Mesothelial cell of epicardium (in vitro differentiated cells): Measurements from ENCODE around the gene KRT8. TPM values are rescaled to one million over a fixed set of nuclear protein-coding genes. Genes with fewer than 3 reads are reported as not detected.
A peak's percentile ranks its signal among the peaks of the same experiment; 100 is the strongest.

Experiments used
- DNase-seq, 2 experiments: peaks; one replicate each; pipeline ENCODE4 v3.0.0; 2021; ENCODE audit warnings: low spot score in 2 of 2; ENCODE audit not compliant: unreplicated experiment in 2 of 2
- H3K27ac Mint-ChIP-seq: 2 replicates; pipeline ENCODE4 v1.8.0; 2021; ENCODE audit warnings: mixed read lengths
- H3K27me3 Mint-ChIP-seq: 2 replicates; pipeline ENCODE4 v1.8.0; 2021; ENCODE audit warnings: low read depth, mixed read lengths
- H3K36me3 Mint-ChIP-seq: 2 replicates; pipeline ENCODE4 v1.8.0; 2021; ENCODE audit warnings: mixed read lengths
- H3K4me1 Mint-ChIP-seq: 2 replicates; pipeline ENCODE4 v1.8.0; 2021; ENCODE audit warnings: mixed read lengths
- H3K4me3 Mint-ChIP-seq: 2 replicates; pipeline ENCODE4 v1.8.0; 2021; ENCODE audit warnings: mild to moderate bottlenecking, moderate library complexity, mixed read lengths
- H3K9me3 Mint-ChIP-seq: 2 replicates; pipeline ENCODE4 v1.8.0; 2021; ENCODE audit warnings: mixed read lengths
- total RNA-seq: library from RNA; stranded (reverse); gene quantifications from 3 replicates; pipeline ENCODE4 v1.2.1, GENCODE V29; 2021
- TF ChIP-seq, protein P1 (sequence below): fragments of 200-600 bp; sonication (generic); IDR thresholded peaks from one replicate; pipeline ENCODE4 v1.5.0; 2021; ENCODE audit warnings: antibody characterized with exemption; ENCODE audit not compliant: unreplicated experiment

The KRT8 gene
- total RNA-seq, 1 donor from 2014 or later: 1,131 TPM

DNA sequence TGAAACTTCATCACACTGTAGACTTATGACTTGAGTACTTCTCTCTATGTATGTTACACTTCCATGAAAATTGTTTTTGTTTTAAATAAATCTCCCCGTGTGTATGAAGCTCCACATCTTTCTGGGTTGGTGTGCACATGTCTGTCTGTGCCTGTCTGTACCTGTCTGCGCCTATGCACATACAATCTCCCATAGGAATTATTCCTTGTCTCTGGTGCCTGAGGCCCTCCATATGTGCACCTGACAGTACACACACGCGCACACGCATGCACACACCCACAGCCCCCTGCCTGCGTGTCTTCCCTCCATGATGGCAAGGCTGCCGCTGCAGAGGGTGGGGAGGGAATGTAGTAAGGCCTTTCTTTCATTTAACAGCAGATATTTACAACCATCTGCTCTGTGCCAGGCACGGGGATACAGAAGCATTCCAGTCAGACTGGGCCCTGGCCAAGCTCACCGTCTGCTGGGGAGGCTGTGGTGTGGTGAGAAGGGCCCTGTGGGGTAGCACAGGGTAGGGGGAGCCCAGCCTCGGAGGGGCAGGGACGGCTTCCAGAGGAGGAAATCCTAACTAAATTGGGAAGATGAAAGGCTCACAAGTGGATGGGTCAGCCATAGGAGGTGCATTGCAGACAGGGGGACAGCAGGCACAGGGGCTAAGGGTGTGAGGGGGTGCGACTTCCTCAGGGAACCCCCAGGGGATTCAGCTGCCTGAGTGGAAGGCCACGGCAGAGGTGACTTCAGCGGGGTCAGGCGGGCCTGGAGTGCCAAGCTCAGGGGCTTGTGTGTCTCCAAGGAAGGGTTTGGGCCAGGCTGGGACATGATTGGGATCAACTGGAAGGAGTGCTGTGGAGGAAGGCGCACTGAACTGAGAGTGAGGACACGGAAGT, 26.1 kb downstream of the KRT8 start:
- Mint-ChIP-seq H3K4me3 (no peak overlapping the region), H3K9me3 (no peaks in the 10 kb centered on the region), H3K27ac (peak overlapping the region; percentile 86)

DNA sequence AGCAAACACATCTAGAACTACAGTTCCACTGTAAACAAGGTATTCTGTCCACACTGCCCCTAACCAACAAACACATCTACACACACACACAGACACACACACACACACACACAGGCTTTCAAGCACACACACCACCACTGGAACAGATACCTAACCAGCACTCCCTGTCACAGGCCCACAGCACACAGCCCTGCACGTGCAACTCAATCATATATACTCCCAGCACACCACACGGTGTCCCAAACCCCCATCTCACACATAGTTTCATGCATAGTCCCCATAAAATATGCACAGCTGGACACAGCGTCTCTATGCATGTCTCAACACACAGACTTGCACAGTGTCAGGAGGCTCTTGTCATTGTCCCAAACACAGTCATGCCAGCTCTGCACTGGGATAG, 27.6 kb downstream of the KRT8 start:
- no peak overlapping the region for H3K4me3 Mint-ChIP-seq
- peaks cover 4% of the 10 kb centered on the region for H3K27me3 Mint-ChIP-seq
- DNase-seq: no peak
- no peaks in the 10 kb centered on the region for H3K36me3 Mint-ChIP-seq
- H3K27ac Mint-ChIP-seq: no peak overlapping the region
- TF ChIP-seq, protein P1, sequence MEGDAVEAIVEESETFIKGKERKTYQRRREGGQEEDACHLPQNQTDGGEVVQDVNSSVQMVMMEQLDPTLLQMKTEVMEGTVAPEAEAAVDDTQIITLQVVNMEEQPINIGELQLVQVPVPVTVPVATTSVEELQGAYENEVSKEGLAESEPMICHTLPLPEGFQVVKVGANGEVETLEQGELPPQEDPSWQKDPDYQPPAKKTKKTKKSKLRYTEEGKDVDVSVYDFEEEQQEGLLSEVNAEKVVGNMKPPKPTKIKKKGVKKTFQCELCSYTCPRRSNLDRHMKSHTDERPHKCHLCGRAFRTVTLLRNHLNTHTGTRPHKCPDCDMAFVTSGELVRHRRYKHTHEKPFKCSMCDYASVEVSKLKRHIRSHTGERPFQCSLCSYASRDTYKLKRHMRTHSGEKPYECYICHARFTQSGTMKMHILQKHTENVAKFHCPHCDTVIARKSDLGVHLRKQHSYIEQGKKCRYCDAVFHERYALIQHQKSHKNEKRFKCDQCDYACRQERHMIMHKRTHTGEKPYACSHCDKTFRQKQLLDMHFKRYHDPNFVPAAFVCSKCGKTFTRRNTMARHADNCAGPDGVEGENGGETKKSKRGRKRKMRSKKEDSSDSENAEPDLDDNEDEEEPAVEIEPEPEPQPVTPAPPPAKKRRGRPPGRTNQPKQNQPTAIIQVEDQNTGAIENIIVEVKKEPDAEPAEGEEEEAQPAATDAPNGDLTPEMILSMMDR: no peak
- H3K4me1 Mint-ChIP-seq: peaks cover 36% of the 10 kb centered on the region
- H3K9me3 Mint-ChIP-seq: no peaks in the 10 kb centered on the region

More for the DNA sequence above, 26.1 kb downstream of the KRT8 start:
- TF ChIP-seq, protein P1: no peak
- peaks cover under 1% of the 10 kb centered on the region for H3K27me3 Mint-ChIP-seq
- H3K36me3 Mint-ChIP-seq: no peaks in the 10 kb centered on the region
- no peak for DNase-seq
- H3K4me1 Mint-ChIP-seq: peaks cover 27% of the 10 kb centered on the region

DNA sequence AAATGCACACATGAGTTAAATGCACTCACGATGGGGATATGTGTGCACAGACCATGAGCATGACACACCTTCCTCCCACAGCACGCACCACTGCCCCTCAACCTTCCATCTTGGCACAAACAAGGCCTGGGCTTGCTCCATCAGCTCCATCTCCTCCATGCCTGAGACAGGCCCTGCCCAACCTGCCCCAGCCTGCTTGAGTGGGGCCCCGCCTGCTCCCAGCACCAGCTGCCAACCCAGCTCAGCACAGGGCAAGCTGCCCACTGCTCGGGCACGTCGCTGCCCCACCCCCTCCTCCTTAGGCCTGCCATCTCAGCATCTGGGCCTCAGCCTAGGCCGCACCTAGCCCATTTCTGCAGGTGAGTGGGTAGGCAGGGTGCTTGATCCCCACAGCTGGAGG, 28.5 kb downstream of the KRT8 start:
- Mint-ChIP-seq H3K27ac (no peak overlapping the region), H3K27me3 (peaks cover 4% of the 10 kb centered on the region), H3K4me1 (peaks cover 45% of the 10 kb centered on the region), H3K4me3 (no peak overlapping the region), H3K9me3 (no peaks in the 10 kb centered on the region), H3K36me3 (no peaks in the 10 kb centered on the region)
- TF ChIP-seq, protein P1: no peak
- no peak for DNase-seq

DNA sequence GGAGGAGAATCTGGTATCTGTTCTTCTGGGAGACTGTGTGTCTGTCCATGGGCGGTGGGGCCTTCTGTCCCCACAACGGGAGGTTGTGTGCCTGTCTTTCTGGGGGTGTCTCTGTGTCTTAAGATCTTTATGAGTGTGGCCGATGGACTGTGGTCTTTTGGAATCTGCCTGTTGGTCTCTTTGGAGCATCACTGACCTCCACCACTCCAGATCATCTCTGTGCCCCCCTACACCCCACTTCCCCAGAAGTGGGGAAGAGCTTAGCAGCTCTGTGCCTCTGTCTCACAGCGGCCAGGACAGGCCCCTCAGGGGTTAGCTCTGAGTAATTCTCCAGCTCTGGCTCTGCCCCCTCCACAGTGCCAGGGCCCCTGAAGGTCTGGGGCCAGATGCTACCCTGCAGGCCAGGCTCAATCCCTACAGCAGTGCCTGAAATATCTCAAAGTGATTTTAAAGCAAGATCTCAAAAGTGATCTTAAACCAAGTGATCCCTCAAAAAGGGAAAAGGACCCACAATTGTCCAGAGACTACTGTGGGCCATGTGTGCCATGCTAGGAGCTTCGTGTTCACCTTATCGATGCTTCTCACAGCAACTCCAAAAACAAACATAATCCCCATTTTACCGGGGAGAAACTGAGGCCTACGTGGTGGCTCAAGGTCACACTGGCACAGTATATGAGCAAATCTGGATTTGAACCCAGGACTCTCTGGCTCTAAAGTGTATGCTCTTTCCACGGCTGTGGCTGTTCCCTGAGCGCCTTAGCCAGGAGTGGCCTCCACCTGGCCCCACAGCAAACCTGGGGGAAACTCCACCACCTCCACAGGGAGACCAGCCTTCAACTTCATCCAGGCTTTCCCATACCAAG, 30.1 kb downstream of the KRT8 start:
- no peak for DNase-seq
- H3K4me1 Mint-ChIP-seq: peaks cover 49% of the 10 kb centered on the region
- TF ChIP-seq, protein P1: no peak
- H3K36me3 Mint-ChIP-seq: no peaks in the 10 kb centered on the region
- no peaks in the 10 kb centered on the region for H3K9me3 Mint-ChIP-seq
- H3K27ac Mint-ChIP-seq: peak overlapping the region; percentile 94
- H3K27me3 Mint-ChIP-seq: peaks cover 4% of the 10 kb centered on the region
- peak overlapping the region; percentile 57 for H3K4me3 Mint-ChIP-seq

DNA sequence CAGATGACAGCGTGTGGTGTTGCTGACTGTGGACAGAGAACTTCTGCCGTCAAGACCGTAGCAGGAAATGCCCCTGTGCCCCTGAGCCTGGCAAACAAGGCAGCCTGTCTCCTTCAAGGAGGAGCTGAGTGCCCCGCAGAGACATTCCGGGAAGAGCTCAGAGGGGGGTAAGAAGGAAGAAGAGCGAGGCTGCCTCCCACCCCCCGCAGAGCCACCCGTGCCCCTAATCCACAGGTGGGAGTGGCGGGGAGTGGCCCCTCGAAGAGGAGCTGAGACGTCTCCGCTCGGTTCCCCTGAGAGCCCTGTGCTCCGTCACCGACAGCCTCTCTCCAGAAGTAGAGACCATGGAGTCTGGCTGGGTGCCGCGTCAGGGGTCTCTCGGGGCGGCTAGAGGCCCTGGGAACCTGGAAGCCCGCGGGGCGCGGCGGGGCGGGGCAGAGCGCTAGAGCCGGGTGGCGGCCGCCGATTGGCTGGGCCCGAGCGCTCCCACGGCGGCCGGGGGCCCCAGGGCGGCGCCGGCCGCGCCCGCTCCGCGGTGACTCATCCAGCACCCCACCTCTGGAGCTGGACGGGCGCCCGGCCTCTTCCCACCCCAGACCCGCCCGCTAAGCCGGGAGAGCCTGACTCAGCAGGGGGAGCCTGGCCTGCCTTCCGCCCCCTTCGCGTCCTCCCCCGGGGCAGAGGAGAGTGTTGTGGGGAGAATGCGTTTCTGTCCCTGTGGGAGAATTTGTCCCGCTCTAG, 30.9 kb downstream of the KRT8 start:
- DNase-seq: peak; percentile 73 to 80
- Mint-ChIP-seq H3K27ac (peak overlapping the region; percentile 96), H3K36me3 (no peaks in the 10 kb centered on the region), H3K9me3 (no peaks in the 10 kb centered on the region), H3K4me1 (peaks cover 50% of the 10 kb centered on the region), H3K27me3 (peaks cover 4% of the 10 kb centered on the region), H3K4me3 (peak overlapping the region; percentile 61)
- TF ChIP-seq, protein P1: no peak
